ENCODE data around the gene GATC.

DNA sequence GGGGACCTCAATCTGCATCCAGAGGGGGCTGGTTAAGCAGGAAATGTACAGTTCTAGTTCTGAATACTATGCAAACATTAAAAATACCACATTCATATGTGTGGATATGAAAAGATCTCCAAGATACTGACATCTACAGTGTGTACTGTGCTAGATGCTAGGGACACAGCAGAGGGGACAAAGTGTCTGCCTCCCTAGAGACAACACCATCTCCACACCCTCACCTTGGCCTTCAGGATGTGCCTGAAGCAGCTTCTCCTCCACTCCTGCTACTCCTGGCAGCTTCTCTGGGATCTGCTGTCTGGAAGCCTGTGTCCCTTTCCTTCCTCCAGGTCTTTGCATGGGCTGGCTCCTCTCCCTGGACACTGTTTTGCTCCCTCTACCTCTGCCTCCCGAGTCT is 34.0 kb downstream of the GATC start:
- TF ChIP-seq L3MBTL2 (conservative IDR thresholded peaks at IDR 0.05) (no peak), SP1 (IDR thresholded peaks at IDR 0.05) (no peak), FOXM1 (IDR thresholded peaks at IDR 0.05; ENCODE audit: borderline replicate concordance) (no peak), SUZ12 (IDR thresholded peaks at IDR 0.05) (no peak), ELF4 (IDR thresholded peaks at IDR 0.05) (no peak), FOXA1 (IDR thresholded peaks at IDR 0.05) (no peak), ARNT (IDR thresholded peaks at IDR 0.05) (no peak), NFRKB (IDR thresholded peaks at IDR 0.05) (no peak), BHLHE40 (IDR thresholded peaks at IDR 0.05; ENCODE audit: borderline replicate concordance) (no peak)
